Stimulated activated CD8-positive, alpha-beta memory T cell treated with anti-CD3 and anti-CD28 coated beads, Interleukin-4, amount 100 ng/mL, for 4 hours (primary cell): ENCODE data around the gene PACSIN2.
"Not testable (repeated sequence)": the region's sequence is repeated elsewhere in the genome, so short reads cannot be mapped to it uniquely, and the experiment has no call there.

Experiments used
- DNase-seq, 2 donors: peaks; one replicate each; pipeline ENCODE4 v3.0.0-alpha.2; 2020; ENCODE audit warnings: low read depth in 2 of 2, low spot score in 1 of 2

PACSIN2 gene

DNA sequence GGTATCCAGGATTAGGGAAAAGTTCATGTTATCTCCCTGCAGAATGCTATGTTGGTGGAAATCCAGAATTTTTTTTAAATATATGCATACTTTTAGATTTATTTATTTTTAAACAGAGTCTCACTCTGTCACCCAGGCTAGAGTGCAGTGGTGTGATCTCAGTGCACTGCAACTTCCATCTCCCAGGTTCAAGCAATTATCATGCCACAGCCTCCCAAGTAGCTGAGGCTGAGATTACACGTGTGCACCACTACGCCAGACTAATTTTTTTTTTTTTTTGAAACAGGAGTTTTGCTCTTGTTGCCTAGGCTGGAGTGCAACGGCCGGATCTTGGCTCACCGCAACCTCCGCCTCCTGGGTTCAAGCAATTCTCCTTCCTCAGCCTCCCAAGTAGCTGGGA lies 2.6 kb downstream of the PACSIN2 start:
- no peak for DNase-seq

GRCh38 chr22:43011079-43011478 lies 3.9 kb downstream of the PACSIN2 start:
- DNase-seq, result no peak

- no peak for DNase-seq
Measured at GRCh38 chr22:43009444-43009843, 5.5 kb downstream of the PACSIN2 start.

DNA sequence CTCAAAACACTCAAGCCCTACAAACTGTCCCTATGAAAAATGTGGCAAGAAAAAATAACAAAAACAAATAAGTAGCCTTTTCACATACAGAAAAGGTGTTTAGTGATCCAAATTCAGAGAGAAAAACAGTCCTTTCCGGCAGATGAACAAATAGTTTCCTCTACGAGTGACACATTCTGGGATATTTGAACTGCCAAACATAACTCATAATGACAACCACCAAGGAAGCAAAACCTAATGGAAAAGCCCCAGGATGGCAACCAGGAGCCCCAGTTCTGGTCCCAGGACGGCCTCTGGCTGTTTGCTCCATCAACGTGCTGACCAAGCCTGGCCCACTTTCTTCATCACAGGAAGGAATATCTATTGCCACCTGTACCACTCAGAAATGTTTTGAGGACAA lies 6.0 kb downstream of the PACSIN2 start:
- no peak for DNase-seq

DNA sequence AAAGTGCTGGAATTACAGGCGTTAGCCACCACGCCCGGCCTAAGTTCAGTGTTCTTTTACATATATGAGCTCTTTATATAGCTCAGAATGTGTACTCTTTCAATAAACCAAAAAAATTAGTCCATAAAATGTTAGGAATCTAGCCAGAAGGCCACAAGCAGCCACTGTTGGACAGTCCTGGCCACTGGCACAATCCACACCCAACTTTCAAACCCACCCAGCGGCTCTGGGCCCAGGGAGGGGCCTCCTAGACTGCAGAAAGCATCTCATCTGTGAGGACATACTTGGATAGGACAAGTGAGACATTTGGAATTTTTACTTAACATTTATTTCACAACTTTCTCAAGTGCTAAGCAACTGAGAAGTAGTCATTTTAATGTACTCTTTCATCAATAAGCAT lies 6.4 kb downstream of the PACSIN2 start:
- no peak for DNase-seq

GRCh38 chr22:43007519-43008102 lies 7.3 kb downstream of the PACSIN2 start:
- no peak for DNase-seq

- no peak for DNase-seq
Measured at GRCh38 chr22:43006753-43007152, 8.2 kb downstream of the PACSIN2 start.

DNA sequence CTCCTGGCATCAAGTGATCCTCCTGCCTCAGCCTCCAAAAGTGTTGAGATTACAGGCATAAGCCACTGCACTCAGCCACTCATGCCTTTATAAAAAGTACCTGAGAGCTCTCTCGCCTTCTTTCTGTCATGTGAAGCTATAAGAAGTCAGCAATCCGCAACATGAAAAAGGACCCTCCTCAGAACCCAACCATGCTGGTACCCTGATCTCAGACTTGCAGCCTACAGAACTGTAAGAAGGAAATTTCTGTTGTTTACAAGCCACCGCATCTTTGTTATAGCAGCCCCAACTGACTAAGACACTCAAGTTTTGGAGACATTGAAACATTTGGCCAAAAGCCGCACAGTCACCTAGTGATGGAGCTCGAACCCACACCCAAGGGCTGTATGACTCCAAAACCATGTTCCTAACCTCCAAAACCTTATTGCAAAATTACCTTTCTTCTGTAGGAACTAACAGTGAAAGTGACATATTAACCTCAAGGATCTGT lies 8.9 kb downstream of the PACSIN2 start:
- DNase-seq, result no peak

DNA sequence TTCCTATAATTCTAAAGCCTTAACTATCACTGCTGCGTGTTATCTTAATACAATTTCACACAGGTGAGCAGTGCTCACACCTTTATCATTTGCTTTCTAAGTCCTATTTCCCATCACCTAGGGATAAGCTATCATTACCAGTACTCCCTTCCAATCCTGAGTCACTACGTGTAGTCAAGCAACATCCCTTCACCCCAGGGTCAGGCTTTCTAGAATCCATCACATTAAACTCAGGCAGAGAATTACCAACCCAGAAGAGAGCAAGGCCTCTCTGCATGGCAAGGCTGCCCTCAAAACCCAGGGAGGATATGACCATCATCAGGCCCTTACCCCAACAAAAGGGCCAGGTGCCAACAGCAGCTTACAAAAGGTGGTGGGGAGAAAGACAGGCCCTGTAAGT lies 9.8 kb downstream of the PACSIN2 start:
- DNase-seq, result no peak

DNA sequence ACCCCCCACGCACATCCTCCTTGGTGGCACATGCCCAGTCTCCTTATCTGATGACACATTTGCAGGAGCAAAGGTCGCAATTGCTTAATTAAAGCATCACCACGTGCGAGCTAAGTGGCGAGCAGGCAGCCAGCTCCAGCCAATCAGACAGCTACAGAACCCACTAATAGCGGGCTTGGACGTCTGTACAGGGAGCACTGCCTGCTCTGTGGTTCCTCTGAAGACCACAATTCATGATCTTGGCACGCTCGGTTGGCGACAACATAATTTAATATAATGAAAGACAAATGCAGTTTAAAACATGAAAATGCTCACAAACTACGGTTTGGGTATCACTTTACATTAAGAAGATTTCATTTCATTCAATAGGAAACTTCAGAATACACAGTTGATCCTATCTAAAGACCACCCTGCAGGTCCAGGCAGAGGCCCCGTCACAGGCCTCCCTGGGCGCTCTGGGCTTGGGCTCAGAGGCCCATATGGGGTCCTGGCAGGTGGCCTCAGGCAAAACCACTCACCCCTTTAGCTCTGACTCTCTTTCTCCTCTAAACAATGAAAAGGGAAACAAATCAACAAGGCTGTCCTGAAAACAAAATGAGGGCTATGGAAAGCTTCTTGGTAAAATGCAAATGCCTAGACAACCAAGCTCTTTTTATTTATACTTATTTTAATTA lies 10.4 kb downstream of the PACSIN2 start:
- DNase-seq, result no peak

- no peak for DNase-seq
Measured at GRCh38 chr22:43002202-43002586, 12.8 kb downstream of the PACSIN2 start.

DNA sequence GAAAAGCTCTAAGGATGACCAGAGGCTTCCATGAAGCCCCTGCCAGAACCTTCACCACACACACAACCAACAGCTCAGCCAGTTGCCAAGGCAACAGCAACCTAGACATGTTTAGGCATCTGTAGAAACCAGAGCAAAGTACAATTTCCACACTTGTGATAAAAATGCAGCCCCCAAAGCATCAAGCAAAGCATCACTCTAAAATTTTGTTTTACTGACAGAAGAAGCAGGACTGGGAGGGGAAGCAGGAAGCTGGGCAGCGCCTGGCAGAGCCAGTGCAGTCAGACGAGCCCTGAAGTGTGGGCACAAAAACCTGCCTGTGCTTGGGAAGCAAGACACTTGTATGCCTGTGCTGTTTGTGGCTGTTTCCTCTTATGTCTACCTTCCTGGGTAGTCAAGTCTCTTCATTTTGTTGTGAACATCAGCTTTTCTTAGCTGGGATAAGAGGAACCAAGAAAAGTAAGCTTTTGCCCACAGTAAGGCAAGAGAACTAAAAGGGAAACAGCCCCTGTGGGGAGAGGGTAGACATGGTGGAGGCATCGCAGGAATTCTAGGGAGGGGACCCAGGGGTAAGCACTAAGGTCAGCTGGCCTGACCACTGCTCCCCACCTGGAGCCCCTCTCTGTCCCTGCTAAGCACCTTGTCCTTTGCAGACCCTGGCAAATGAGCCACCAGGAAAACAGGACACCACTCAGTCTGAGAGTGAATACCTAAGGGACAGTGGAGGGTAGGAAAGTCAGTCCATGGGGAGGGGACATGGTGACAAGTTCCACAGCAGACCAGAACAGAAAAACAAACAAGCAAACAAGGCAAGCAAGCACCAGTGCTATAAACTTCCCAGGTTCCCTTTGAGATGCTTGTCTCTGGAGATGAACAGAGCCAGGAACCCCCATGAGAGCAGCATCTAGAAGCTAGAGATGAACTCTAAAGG lies 13.4 kb downstream of the PACSIN2 start:
- no peak for DNase-seq

GRCh38 chr22:43000441-43001175 lies 14.3 kb downstream of the PACSIN2 start:
- no peak for DNase-seq

- DNase-seq, result no peak
Measured at GRCh38 chr22:42997582-42998090, 17.3 kb downstream of the PACSIN2 start.

GRCh38 chr22:42996646-42997365 lies 18.1 kb downstream of the PACSIN2 start:
- DNase-seq, result no peak

- not testable (repeated sequence) for DNase-seq
Measured at GRCh38 chr22:42995654-42996053, 19.3 kb downstream of the PACSIN2 start.

DNA sequence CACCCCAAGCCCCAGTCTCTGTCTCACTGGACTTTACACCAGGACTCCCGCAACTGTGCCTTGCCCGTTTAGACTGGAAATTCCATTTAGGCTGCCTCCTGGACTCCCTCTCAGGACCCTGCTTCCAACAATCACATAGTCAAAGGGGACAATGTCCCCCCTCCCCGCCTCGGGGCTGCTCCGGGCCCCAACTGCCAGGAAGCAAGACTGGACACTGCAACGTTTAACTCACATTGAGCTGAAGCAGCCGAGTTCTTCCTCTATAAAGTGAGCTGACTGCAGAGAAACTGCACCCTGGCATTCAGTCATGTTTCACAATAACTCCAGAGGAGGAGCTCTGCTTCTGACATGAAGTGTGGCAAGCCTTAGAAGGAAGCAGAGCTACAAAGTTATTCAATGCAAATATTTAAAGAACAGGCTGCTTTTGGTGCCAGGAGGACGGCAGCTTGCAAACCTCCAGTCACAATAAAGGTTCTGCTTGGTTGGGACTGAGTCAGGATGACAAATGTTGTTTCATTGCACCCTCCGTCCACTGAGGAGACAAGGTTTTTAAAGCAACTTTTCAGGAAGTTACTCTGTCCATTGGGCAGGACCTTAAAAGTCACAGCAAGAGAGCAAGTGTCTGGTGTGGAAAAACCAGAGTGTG lies 19.9 kb downstream of the PACSIN2 start:
- no peak for DNase-seq

GRCh38 chr22:42994276-42994916 lies 20.6 kb downstream of the PACSIN2 start:
- DNase-seq, result no peak

DNA sequence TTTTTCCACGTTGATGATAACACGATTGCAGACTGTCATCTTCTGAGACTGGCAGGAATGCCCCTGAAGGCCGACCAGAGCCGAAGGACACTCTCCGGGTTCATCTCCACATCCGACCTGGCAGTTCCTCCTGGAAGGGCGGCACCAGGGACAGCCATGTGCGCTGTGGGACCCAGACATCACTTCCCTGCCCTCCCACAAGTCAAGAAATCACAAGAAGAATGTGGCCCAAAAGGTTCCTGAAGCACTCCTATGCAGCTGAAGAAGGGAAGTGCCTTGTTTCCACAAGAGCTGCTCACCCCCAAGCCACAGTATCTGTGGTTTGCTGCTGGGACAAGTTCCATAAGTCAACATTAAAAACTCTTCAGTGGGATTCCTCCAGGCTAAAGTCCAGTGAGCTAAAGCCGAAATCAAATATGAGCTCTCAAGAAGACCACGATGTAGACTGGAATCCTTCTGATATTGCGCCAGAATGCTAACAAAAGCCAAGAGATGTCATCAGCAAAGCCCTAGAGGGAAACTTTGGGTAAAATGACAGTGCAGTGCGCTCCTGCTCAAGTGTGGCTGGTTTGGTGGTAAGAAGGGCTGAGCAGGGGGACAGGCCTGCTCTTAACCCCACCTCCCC lies 21.2 kb downstream of the PACSIN2 start:
- DNase-seq, result no peak
